ENCODE results near the gene PTPRM. TPM values are rescaled to one million over a fixed set of nuclear protein-coding genes. Genes with fewer than 3 reads are reported as not detected.

PTPRM gene
- total and polyA plus RNA-seq, 2 donors: 37.3 to 55.6 TPM

- 32% methylated on average over 9 of the region's 9 CpGs for WGBS
- peak overlapping the region; percentile 35 to 37 for H3K4me3 ChIP-seq (ENCODE audit: low read length in 2 of 2)
- peaks cover 0 to 5% of the 10 kb centered on the region in 2 donors for H3K36me3 ChIP-seq (ENCODE audit: control insufficient read depth in 2 of 2, insufficient read depth in 2 of 2, low read length in 1 of 2)
- peak in 8 of 9 donors; percentile 38 to 84 (median 60) for DNase-seq (ENCODE audit: low read depth in 6 of 9, low spot score in 9 of 9)
- no peaks in the 10 kb centered on the region for H3K27me3 ChIP-seq (ENCODE audit: control insufficient read depth in 2 of 2, insufficient read depth in 1 of 2, low read length in 1 of 2)
- H3K27ac ChIP-seq (ENCODE audit: low read depth in 1 of 2, low read length in 1 of 2): peak overlapping the region; percentile 77 to 94
- H3K9me3 ChIP-seq (ENCODE audit: control insufficient read depth in 2 of 2, insufficient read depth in 1 of 2, low read length in 1 of 2): no peaks in the 10 kb centered on the region
- peaks cover 26 to 31% of the 10 kb centered on the region in 2 donors for H3K4me1 ChIP-seq (ENCODE audit: control insufficient read depth in 2 of 2, insufficient read depth in 2 of 2, low read length in 2 of 2)
These were observed 255.6 kb downstream of the PTPRM start for GRCh38 chr18:7822435-7823331.

- peaks cover 26 to 31% of the 10 kb centered on the region in 2 donors for H3K4me1 ChIP-seq (ENCODE audit: control insufficient read depth in 2 of 2, insufficient read depth in 2 of 2, low read length in 2 of 2)
- H3K9me3 ChIP-seq (ENCODE audit: control insufficient read depth in 2 of 2, insufficient read depth in 1 of 2, low read length in 1 of 2): no peaks in the 10 kb centered on the region
- WGBS: 96% methylated on average over 5 of the region's 5 CpGs
- no peak for DNase-seq (ENCODE audit: low read depth in 6 of 9, low spot score in 9 of 9)
- no peak overlapping the region for H3K27ac ChIP-seq (ENCODE audit: low read depth in 1 of 2, low read length in 1 of 2)
- no peak overlapping the region for H3K4me3 ChIP-seq (ENCODE audit: low read length in 2 of 2)
- H3K27me3 ChIP-seq (ENCODE audit: control insufficient read depth in 2 of 2, insufficient read depth in 1 of 2, low read length in 1 of 2): no peaks in the 10 kb centered on the region
- no peaks in the 10 kb centered on the region for H3K36me3 ChIP-seq (ENCODE audit: control insufficient read depth in 2 of 2, insufficient read depth in 2 of 2, low read length in 1 of 2)
These were observed 257.9 kb downstream of the PTPRM start for GRCh38 chr18:7824970-7825369.

- WGBS: 81% methylated on average over 3 of the region's 3 CpGs
- DNase-seq (ENCODE audit: low read depth in 6 of 9, low spot score in 9 of 9): peak in 8 of 9 donors; percentile 45 to 89 (median 72)
- H3K4me1 ChIP-seq (ENCODE audit: control insufficient read depth in 2 of 2, insufficient read depth in 2 of 2, low read length in 2 of 2): no peaks in the 10 kb centered on the region
- no peak overlapping the region for H3K4me3 ChIP-seq (ENCODE audit: low read length in 2 of 2)
- H3K36me3 ChIP-seq (ENCODE audit: control insufficient read depth in 2 of 2, insufficient read depth in 2 of 2, low read length in 1 of 2): no peaks in the 10 kb centered on the region
- peak overlapping the region in 1 of 2 donors; percentile 38 for H3K27ac ChIP-seq (ENCODE audit: low read depth in 1 of 2, low read length in 1 of 2)
- H3K27me3 ChIP-seq (ENCODE audit: control insufficient read depth in 2 of 2, insufficient read depth in 1 of 2, low read length in 1 of 2): no peaks in the 10 kb centered on the region
- H3K9me3 ChIP-seq (ENCODE audit: control insufficient read depth in 2 of 2, insufficient read depth in 1 of 2, low read length in 1 of 2): no peaks in the 10 kb centered on the region
These were observed 263.4 kb downstream of the PTPRM start for GRCh38 chr18:7830468-7830867.

- WGBS: 95% methylated on average over 2 of the region's 2 CpGs
- no peaks in the 10 kb centered on the region for H3K36me3 ChIP-seq (ENCODE audit: control insufficient read depth in 2 of 2, insufficient read depth in 2 of 2, low read length in 1 of 2)
- DNase-seq (ENCODE audit: low read depth in 6 of 9, low spot score in 9 of 9): no peak
- peak overlapping the region; percentile 13 to 48 for H3K27ac ChIP-seq (ENCODE audit: low read depth in 1 of 2, low read length in 1 of 2)
- H3K4me1 ChIP-seq (ENCODE audit: control insufficient read depth in 2 of 2, insufficient read depth in 2 of 2, low read length in 2 of 2): peaks cover 2 to 6% of the 10 kb centered on the region in 2 donors
- no peaks in the 10 kb centered on the region for H3K27me3 ChIP-seq (ENCODE audit: control insufficient read depth in 2 of 2, insufficient read depth in 1 of 2, low read length in 1 of 2)
- H3K9me3 ChIP-seq (ENCODE audit: control insufficient read depth in 2 of 2, insufficient read depth in 1 of 2, low read length in 1 of 2): peaks cover 6 to 7% of the 10 kb centered on the region in 2 donors
- H3K4me3 ChIP-seq (ENCODE audit: low read length in 2 of 2): no peak overlapping the region
These were observed 272.4 kb downstream of the PTPRM start for GRCh38 chr18:7839548-7839947.

- no peak overlapping the region for H3K4me3 ChIP-seq (ENCODE audit: low read length in 2 of 2)
- peaks cover 2 to 6% of the 10 kb centered on the region in 2 donors for H3K4me1 ChIP-seq (ENCODE audit: control insufficient read depth in 2 of 2, insufficient read depth in 2 of 2, low read length in 2 of 2)
- peak in 2 of 9 donors; percentile 33 to 67 for DNase-seq (ENCODE audit: low read depth in 6 of 9, low spot score in 9 of 9)
- 43% methylated on average over 2 of the region's 2 CpGs for WGBS
- H3K36me3 ChIP-seq (ENCODE audit: control insufficient read depth in 2 of 2, insufficient read depth in 2 of 2, low read length in 1 of 2): no peaks in the 10 kb centered on the region
- peaks cover 6 to 8% of the 10 kb centered on the region in 2 donors for H3K9me3 ChIP-seq (ENCODE audit: control insufficient read depth in 2 of 2, insufficient read depth in 1 of 2, low read length in 1 of 2)
- no peaks in the 10 kb centered on the region for H3K27me3 ChIP-seq (ENCODE audit: control insufficient read depth in 2 of 2, insufficient read depth in 1 of 2, low read length in 1 of 2)
- peak overlapping the region in 1 of 2 donors; percentile 71 for H3K27ac ChIP-seq (ENCODE audit: low read depth in 1 of 2, low read length in 1 of 2)
These were observed 273.3 kb downstream of the PTPRM start for GRCh38 chr18:7840411-7840810.

- no peak overlapping the region for H3K4me3 ChIP-seq (ENCODE audit: low read length in 2 of 2)
- H3K9me3 ChIP-seq (ENCODE audit: control insufficient read depth in 2 of 2, insufficient read depth in 1 of 2, low read length in 1 of 2): peaks cover 6 to 8% of the 10 kb centered on the region in 2 donors
- WGBS: 98% methylated on average over 2 of the region's 2 CpGs
- H3K36me3 ChIP-seq (ENCODE audit: control insufficient read depth in 2 of 2, insufficient read depth in 2 of 2, low read length in 1 of 2): no peaks in the 10 kb centered on the region
- no peak for DNase-seq (ENCODE audit: low read depth in 6 of 9, low spot score in 9 of 9)
- no peaks in the 10 kb centered on the region for H3K27me3 ChIP-seq (ENCODE audit: control insufficient read depth in 2 of 2, insufficient read depth in 1 of 2, low read length in 1 of 2)
- H3K27ac ChIP-seq (ENCODE audit: low read depth in 1 of 2, low read length in 1 of 2): no peak overlapping the region
- peaks cover 2 to 6% of the 10 kb centered on the region in 2 donors for H3K4me1 ChIP-seq (ENCODE audit: control insufficient read depth in 2 of 2, insufficient read depth in 2 of 2, low read length in 2 of 2)
These were observed 276.9 kb downstream of the PTPRM start for GRCh38 chr18:7844017-7844416.

GRCh38 chr18:7844418-7844817 is 277.3 kb downstream of the PTPRM start:
- H3K36me3 ChIP-seq (ENCODE audit: control insufficient read depth in 2 of 2, insufficient read depth in 2 of 2, low read length in 1 of 2): no peaks in the 10 kb centered on the region
- no peak overlapping the region for H3K27ac ChIP-seq (ENCODE audit: low read depth in 1 of 2, low read length in 1 of 2)
- H3K4me3 ChIP-seq (ENCODE audit: low read length in 2 of 2): no peak overlapping the region
- peaks cover 6 to 8% of the 10 kb centered on the region in 2 donors for H3K9me3 ChIP-seq (ENCODE audit: control insufficient read depth in 2 of 2, insufficient read depth in 1 of 2, low read length in 1 of 2)
- no peaks in the 10 kb centered on the region for H3K27me3 ChIP-seq (ENCODE audit: control insufficient read depth in 2 of 2, insufficient read depth in 1 of 2, low read length in 1 of 2)
- no peak for DNase-seq (ENCODE audit: low read depth in 6 of 9, low spot score in 9 of 9)
- 97% methylated on average over 2 of the region's 2 CpGs for WGBS
- peaks cover 2 to 6% of the 10 kb centered on the region in 2 donors for H3K4me1 ChIP-seq (ENCODE audit: control insufficient read depth in 2 of 2, insufficient read depth in 2 of 2, low read length in 2 of 2)

- Histone ChIP-seq H3K4me1 (ENCODE audit: control insufficient read depth in 2 of 2, insufficient read depth in 2 of 2, low read length in 2 of 2) (no peaks in the 10 kb centered on the region), H3K36me3 (ENCODE audit: control insufficient read depth in 2 of 2, insufficient read depth in 2 of 2, low read length in 1 of 2) (peaks cover 0 to 2% of the 10 kb centered on the region in 2 donors), H3K9me3 (ENCODE audit: control insufficient read depth in 2 of 2, insufficient read depth in 1 of 2, low read length in 1 of 2) (peaks cover 6 to 8% of the 10 kb centered on the region in 2 donors), H3K4me3 (ENCODE audit: low read length in 2 of 2) (no peak overlapping the region), H3K27ac (ENCODE audit: low read depth in 1 of 2, low read length in 1 of 2) (no peak overlapping the region), H3K27me3 (ENCODE audit: control insufficient read depth in 2 of 2, insufficient read depth in 1 of 2, low read length in 1 of 2) (no peaks in the 10 kb centered on the region)
- 97% methylated on average over 4 of the region's 4 CpGs for WGBS
- no peak for DNase-seq (ENCODE audit: low read depth in 6 of 9, low spot score in 9 of 9)
These were observed 279.2 kb downstream of the PTPRM start for GRCh38 chr18:7846335-7846734.

- H3K36me3 ChIP-seq (ENCODE audit: control insufficient read depth in 2 of 2, insufficient read depth in 2 of 2, low read length in 1 of 2): peaks cover 0 to 3% of the 10 kb centered on the region in 2 donors
- H3K4me1 ChIP-seq (ENCODE audit: control insufficient read depth in 2 of 2, insufficient read depth in 2 of 2, low read length in 2 of 2): no peaks in the 10 kb centered on the region
- H3K9me3 ChIP-seq (ENCODE audit: control insufficient read depth in 2 of 2, insufficient read depth in 1 of 2, low read length in 1 of 2): peaks cover 6 to 12% of the 10 kb centered on the region in 2 donors
- DNase-seq (ENCODE audit: low read depth in 6 of 9, low spot score in 9 of 9): no peak
- no peak overlapping the region for H3K27ac ChIP-seq (ENCODE audit: low read depth in 1 of 2, low read length in 1 of 2)
- H3K27me3 ChIP-seq (ENCODE audit: control insufficient read depth in 2 of 2, insufficient read depth in 1 of 2, low read length in 1 of 2): no peaks in the 10 kb centered on the region
- WGBS: 99% methylated on average over 4 of the region's 4 CpGs
- no peak overlapping the region for H3K4me3 ChIP-seq (ENCODE audit: low read length in 2 of 2)
These were observed 280.4 kb downstream of the PTPRM start for GRCh38 chr18:7847357-7848053.
